ENCODE measurements around the gene EMC1. TPM values are rescaled to one million over a fixed set of nuclear protein-coding genes. Genes with fewer than 3 reads are reported as not detected.

The EMC1 gene
- total RNA-seq, 1 donor = 19.4 TPM

- Histone ChIP-seq H3K27me3 (ENCODE audit: insufficient read depth, low read length) (no peaks in the 10 kb centered on the region), H3K9me3 (ENCODE audit: low read depth, low read length) (no peaks in the 10 kb centered on the region), H3K4me1 (ENCODE audit: insufficient read depth, low read length) (peaks cover 53% of the 10 kb centered on the region), H3K4me3 (ENCODE audit: low read length) (peak overlapping the region; percentile 75)
Measured at GRCh38 chr1:19210772-19211549, 40.4 kb downstream of the EMC1 start.

GRCh38 chr1:19209990-19210771 lies 41.1 kb downstream of the EMC1 start, which contains the start of gene UBR4:
Gene UBR4 (minus strand): TSS chr1:19210266. CDS start chr1:19210248, 18 bp downstream.
- H3K4me3 ChIP-seq (ENCODE audit: low read length) = peak within 1 kb of the TSS; percentile 75

GRCh38 chr1:19209439-19209989 lies 41.8 kb downstream of the EMC1 start:
- H3K4me1 ChIP-seq (ENCODE audit: insufficient read depth, low read length) = peaks cover 56% of the 10 kb centered on the region
- peak overlapping the region; percentile 75 for H3K4me3 ChIP-seq (ENCODE audit: low read length)
- no peaks in the 10 kb centered on the region for H3K9me3 ChIP-seq (ENCODE audit: low read depth, low read length)
- no peaks in the 10 kb centered on the region for H3K27me3 ChIP-seq (ENCODE audit: insufficient read depth, low read length)

More at GRCh38 chr1:19209990-19210771, 41.1 kb downstream of the EMC1 start, which contains the start of gene UBR4:
- peaks cover 54% of the 10 kb centered on the region for H3K4me1 ChIP-seq (ENCODE audit: insufficient read depth, low read length)
- no peaks in the 10 kb centered on the region for H3K27me3 ChIP-seq (ENCODE audit: insufficient read depth, low read length)
- no peaks in the 10 kb centered on the region for H3K9me3 ChIP-seq (ENCODE audit: low read depth, low read length)

GRCh38 chr1:19208710-19209438 lies 42.5 kb downstream of the EMC1 start:
- Histone ChIP-seq H3K9me3 (ENCODE audit: low read depth, low read length) (no peaks in the 10 kb centered on the region), H3K27me3 (ENCODE audit: insufficient read depth, low read length) (no peaks in the 10 kb centered on the region), H3K4me1 (ENCODE audit: insufficient read depth, low read length) (peaks cover 56% of the 10 kb centered on the region), H3K4me3 (ENCODE audit: low read length) (peak overlapping the region; percentile 75)

- H3K9me3 ChIP-seq (ENCODE audit: low read depth, low read length) = no peaks in the 10 kb centered on the region
- H3K4me1 ChIP-seq (ENCODE audit: insufficient read depth, low read length) = peaks cover 59% of the 10 kb centered on the region
- no peaks in the 10 kb centered on the region for H3K27me3 ChIP-seq (ENCODE audit: insufficient read depth, low read length)
- no peak overlapping the region for H3K4me3 ChIP-seq (ENCODE audit: low read length)
Measured at GRCh38 chr1:19206947-19207346, 44.4 kb downstream of the EMC1 start.

- Histone ChIP-seq H3K9me3 (ENCODE audit: low read depth, low read length) (no peaks in the 10 kb centered on the region), H3K27me3 (ENCODE audit: insufficient read depth, low read length) (no peaks in the 10 kb centered on the region), H3K4me1 (ENCODE audit: insufficient read depth, low read length) (peaks cover 49% of the 10 kb centered on the region), H3K4me3 (ENCODE audit: low read length) (no peak overlapping the region)
Measured at GRCh38 chr1:19205845-19206244, 45.5 kb downstream of the EMC1 start.

GRCh38 chr1:19205403-19205802 lies 45.9 kb downstream of the EMC1 start:
- H3K4me3 ChIP-seq (ENCODE audit: low read length) = no peak overlapping the region
- H3K4me1 ChIP-seq (ENCODE audit: insufficient read depth, low read length) = peaks cover 46% of the 10 kb centered on the region
- no peaks in the 10 kb centered on the region for H3K27me3 ChIP-seq (ENCODE audit: insufficient read depth, low read length)
- no peaks in the 10 kb centered on the region for H3K9me3 ChIP-seq (ENCODE audit: low read depth, low read length)

GRCh38 chr1:19204446-19205266 lies 46.7 kb downstream of the EMC1 start:
- peaks cover 46% of the 10 kb centered on the region for H3K4me1 ChIP-seq (ENCODE audit: insufficient read depth, low read length)
- no peak overlapping the region for H3K4me3 ChIP-seq (ENCODE audit: low read length)
- no peaks in the 10 kb centered on the region for H3K27me3 ChIP-seq (ENCODE audit: insufficient read depth, low read length)
- no peaks in the 10 kb centered on the region for H3K9me3 ChIP-seq (ENCODE audit: low read depth, low read length)

GRCh38 chr1:19203440-19203839 lies 47.9 kb downstream of the EMC1 start:
- Histone ChIP-seq H3K27me3 (ENCODE audit: insufficient read depth, low read length) (no peaks in the 10 kb centered on the region), H3K4me3 (ENCODE audit: low read length) (no peak overlapping the region), H3K4me1 (ENCODE audit: insufficient read depth, low read length) (peaks cover 34% of the 10 kb centered on the region), H3K9me3 (ENCODE audit: low read depth, low read length) (no peaks in the 10 kb centered on the region)

GRCh38 chr1:19202396-19202795 lies 48.9 kb downstream of the EMC1 start:
- Histone ChIP-seq H3K4me1 (ENCODE audit: insufficient read depth, low read length) (peaks cover 23% of the 10 kb centered on the region), H3K27me3 (ENCODE audit: insufficient read depth, low read length) (no peaks in the 10 kb centered on the region), H3K9me3 (ENCODE audit: low read depth, low read length) (no peaks in the 10 kb centered on the region), H3K4me3 (ENCODE audit: low read length) (no peak overlapping the region)

GRCh38 chr1:19199969-19200604 lies 51.2 kb downstream of the EMC1 start:
- H3K9me3 ChIP-seq (ENCODE audit: low read depth, low read length) = no peaks in the 10 kb centered on the region
- no peaks in the 10 kb centered on the region for H3K27me3 ChIP-seq (ENCODE audit: insufficient read depth, low read length)
- H3K4me3 ChIP-seq (ENCODE audit: low read length) = no peak overlapping the region
- H3K4me1 ChIP-seq (ENCODE audit: insufficient read depth, low read length) = peaks cover 6% of the 10 kb centered on the region

GRCh38 chr1:19199329-19199968 lies 51.9 kb downstream of the EMC1 start:
- Histone ChIP-seq H3K9me3 (ENCODE audit: low read depth, low read length) (no peaks in the 10 kb centered on the region), H3K27me3 (ENCODE audit: insufficient read depth, low read length) (no peaks in the 10 kb centered on the region), H3K4me1 (ENCODE audit: insufficient read depth, low read length) (peaks cover 4% of the 10 kb centered on the region)

GRCh38 chr1:19198820-19199219 lies 52.5 kb downstream of the EMC1 start:
- Histone ChIP-seq H3K9me3 (ENCODE audit: low read depth, low read length) (no peaks in the 10 kb centered on the region), H3K4me1 (ENCODE audit: insufficient read depth, low read length) (peaks cover 4% of the 10 kb centered on the region), H3K27me3 (ENCODE audit: insufficient read depth, low read length) (no peaks in the 10 kb centered on the region), H3K4me3 (ENCODE audit: low read length) (no peak overlapping the region)

More at GRCh38 chr1:19199329-19199968, 51.9 kb downstream of the EMC1 start:
- no peak overlapping the region for H3K4me3 ChIP-seq (ENCODE audit: low read length)
